Esophagus muscularis mucosa (tissue), 3 donors: ENCODE data around the gene MEIOSIN.

Experiments used
- CTCF ChIP-seq, 3 experiments: fragments of 200-600 bp in 2 of 3; fragments of 450-650 bp in 1 of 3; sonication (generic) in 2 of 3; IDR thresholded peaks; one replicate each; pipeline ENCODE4 v1.5.1; 2017 to 2019; ENCODE audit warnings: antibody characterized with exemption in 3 of 3, mild to moderate bottlenecking in 2 of 3, moderate library complexity in 1 of 3
- POLR2AphosphoS5 ChIP-seq, 2 donors: sonication (generic); formaldehyde crosslinking; IDR thresholded peaks; one replicate each; pipeline ENCODE4 v1.6.1; 2017; ENCODE audit warnings: antibody characterized with exemption in 2 of 2

GRCh38 chr19:45792470-45793177 is 59.4 kb downstream of the MEIOSIN start, which contains the start of gene DMWD:
- TF ChIP-seq CTCF (IDR thresholded peaks at IDR 0.05) (peak in 1 of 3 experiments; percentile 15), POLR2AphosphoS5 (IDR thresholded peaks at IDR 0.05) (peak; percentile 64 to 79)
